LNCAP (cell line): Measurements from ENCODE around the gene HMCN2.

ENCODE experiments used
- CTCF ChIP-seq: fragments of 450-650 bp; IDR thresholded peaks from 2 replicates; pipeline ENCODE4 v1.5.1; 2017; ENCODE audit warnings: mild to moderate bottlenecking

The HMCN2 gene

GRCh38 chr9:130265431-130266235, at the start of gene HMCN2:
Gene HMCN2, plus strand, starts transcription at chr9:130265760. Its CDS starts 119 bp downstream, at chr9:130265879.
- no peak for TF ChIP-seq CTCF

- TF ChIP-seq CTCF: no peak
Measured at GRCh38 chr9:130217838-130218237, 47.7 kb upstream of the HMCN2 start.

GRCh38 chr9:130219661-130220096, 45.9 kb upstream of the HMCN2 start:
- TF ChIP-seq CTCF: no peak

GRCh38 chr9:130220352-130220751, 45.2 kb upstream of the HMCN2 start:
- TF ChIP-seq CTCF: no peak

- TF ChIP-seq CTCF: no peak
Measured at GRCh38 chr9:130222833-130223232, 42.7 kb upstream of the HMCN2 start.

- TF ChIP-seq CTCF: no peak
Measured at GRCh38 chr9:130225071-130225470, 40.5 kb upstream of the HMCN2 start.

GRCh38 chr9:130225586-130225985, 40.0 kb upstream of the HMCN2 start:
- no peak for TF ChIP-seq CTCF
